Endothelial cell of umbilical vein (primary cell): ENCODE results near the gene CXXC5. TPM values are rescaled to one million over a fixed set of nuclear protein-coding genes. Genes with fewer than 3 reads are reported as not detected.

Experiments used
- BruUV-seq: library from RNA; stranded (reverse); fragments of 400-500 nt; replicated peaks from 2 replicates; lab custom pipeline; 2021; lab: Mats Ljungman, UMichigan
- CTCF ChIA-PET: fragments of 300-600, 350-600 bp; sonication (Branson Sonifier 250); formaldehyde crosslinking; loops from one replicate; lab custom pipeline; 2021; ENCODE audit warnings: antibody characterized with exemption, inconsistent platforms; lab: Charles Lee
- POLR2A ChIA-PET: fragments of 300-600, 350-600 bp; sonication (Branson Sonifier 250); formaldehyde crosslinking; loops from one replicate; lab custom pipeline; 2021; ENCODE audit warnings: antibody characterized with exemption, inconsistent platforms; lab: Charles Lee
- DNase-seq: peaks from one replicate; pipeline ENCODE4 v3.0.0-alpha.2; 2011; ENCODE audit warnings: low read depth, low spot score
- FAIRE-seq: peaks from 2 replicates; lab custom pipeline; 2011; peaks lifted over from hg19 to GRCh38; lab: Jason Lieb, UNC
- H2AFZ ChIP-seq: 2 replicates; pipeline ENCODE4 v1.6.0; 2012; ENCODE audit warnings: low read depth, low read length, control low read depth, inconsistent platforms
- H3K27ac ChIP-seq: 2 replicates; pipeline ENCODE4 v1.5.1; 2011; ENCODE audit warnings: low read depth, mild to moderate bottlenecking, control low read depth, low read length, moderate library complexity; ENCODE audit not compliant: insufficient read depth
- H3K27me3 ChIP-seq, 2 experiments: 2 replicates each; pipeline versions ENCODE4 v1.6.0 to v1.6.1; 2011; ENCODE audit warnings: low read length in 2 of 2, mixed read lengths in 1 of 2; ENCODE audit not compliant: control insufficient read depth in 2 of 2, insufficient read depth in 2 of 2
- H3K36me3 ChIP-seq, 2 experiments: 2 replicates in 1 of 2; 3 replicates in 1 of 2; pipeline ENCODE4 v1.5.1; 2011; ENCODE audit warnings: low read length in 2 of 2, mild to moderate bottlenecking in 1 of 2, moderate library complexity in 1 of 2; ENCODE audit not compliant: control insufficient read depth in 2 of 2, insufficient read depth in 2 of 2; ENCODE audit errors: extremely low read depth in 1 of 2
- H3K4me1 ChIP-seq: 3 replicates; pipeline ENCODE4 v1.5.1; 2011; ENCODE audit warnings: mild to moderate bottlenecking, low read length; ENCODE audit not compliant: control insufficient read depth, insufficient read depth; ENCODE audit errors: extremely low read depth
- H3K4me2 ChIP-seq: 2 replicates; pipeline ENCODE4 v1.6.1; 2011; ENCODE audit warnings: low read length, control low read depth, mixed read lengths; ENCODE audit not compliant: insufficient read depth
- H3K4me3 ChIP-seq, 3 experiments: fragments of 200-600 bp in 1 of 3; sonication (generic), shearing (Covaris generic) in 1 of 3; replicated peaks in 1 of 3; 2 replicates each; pipeline ENCODE4 v1.5.1; 2011 to 2016; ENCODE audit warnings: control low read depth in 3 of 3, low read length in 3 of 3, mild to moderate bottlenecking in 2 of 3, inconsistent platforms in 1 of 3, low read depth in 1 of 3, moderate library complexity in 1 of 3; ENCODE audit not compliant: insufficient read depth in 1 of 3
- H3K79me2 ChIP-seq: 2 replicates; pipeline ENCODE4 v1.6.0; 2012; ENCODE audit warnings: low read length, inconsistent platforms; ENCODE audit not compliant: control insufficient read depth, insufficient read depth
- H3K9ac ChIP-seq: replicated peaks from 2 replicates; pipeline ENCODE3; 2011; ENCODE audit warnings: low read length, control low read depth; ENCODE audit not compliant: insufficient read depth; ENCODE audit errors: extremely low read depth
- H3K9me1 ChIP-seq: replicated peaks from 3 replicates; pipeline ENCODE4 v1.6.0; 2011; ENCODE audit warnings: mild to moderate bottlenecking, low read length; ENCODE audit not compliant: control insufficient read depth, insufficient read depth; ENCODE audit errors: extremely low read depth
- H3K9me3 ChIP-seq: replicated peaks from 2 replicates; pipeline ENCODE4 v1.5.1; 2012; ENCODE audit warnings: low read length, inconsistent platforms; ENCODE audit not compliant: control insufficient read depth, insufficient read depth
- H4K20me1 ChIP-seq: replicated peaks from 2 replicates; pipeline ENCODE3; 2011; ENCODE audit warnings: mild to moderate bottlenecking, low read length; ENCODE audit not compliant: control insufficient read depth, insufficient read depth; ENCODE audit errors: extremely low read depth
- CTCF ChIP-seq, 2 donors: IDR thresholded peaks; 1 replicate in 1 of 2; 2 replicates in 1 of 2; pipeline ENCODE4 v1.5.1; 2011; ENCODE audit warnings: low read length in 2 of 2, mild to moderate bottlenecking in 2 of 2, moderate library complexity in 2 of 2, control low read depth in 1 of 2, inconsistent platforms in 1 of 2, low read depth in 1 of 2; ENCODE audit not compliant: insufficient read depth in 1 of 2; ENCODE audit errors: extremely low read depth in 1 of 2
- EZH2 ChIP-seq: IDR thresholded peaks from 2 replicates; pipeline ENCODE4 v1.6.1; 2012; ENCODE audit warnings: borderline replicate concordance, low read depth, mild to moderate bottlenecking, moderate library complexity, low read length, inconsistent platforms; ENCODE audit not compliant: severe bottlenecking
- FOS ChIP-seq: IDR thresholded peaks from 2 replicates; pipeline ENCODE4 v1.6.1; 2011; ENCODE audit warnings: mild to moderate bottlenecking, low read length, moderate library complexity, borderline replicate concordance; ENCODE audit not compliant: insufficient read depth
- GATA2 ChIP-seq: IDR thresholded peaks from 2 replicates; pipeline ENCODE4 v1.7.0; 2011; ENCODE audit warnings: low read depth, mild to moderate bottlenecking, moderate library complexity, mixed read lengths, low read length; ENCODE audit not compliant: insufficient read length, insufficient read depth
- JUN ChIP-seq: IDR thresholded peaks from 2 replicates; pipeline ENCODE4 v1.6.1; 2011; ENCODE audit warnings: borderline replicate concordance, low read depth; ENCODE audit not compliant: insufficient read length, insufficient read depth
- MAX ChIP-seq: IDR thresholded peaks from 2 replicates; pipeline ENCODE4 v1.6.1; 2011; ENCODE audit not compliant: insufficient read depth, insufficient read length
- MYC ChIP-seq: IDR thresholded peaks from one replicate; pipeline ENCODE4 v1.6.1; 2011; ENCODE audit warnings: mild to moderate bottlenecking, low read depth, low read length
- POLR2A ChIP-seq: IDR thresholded peaks from 2 replicates; pipeline ENCODE4 v1.6.1; 2012; ENCODE audit warnings: low read depth, mild to moderate bottlenecking, control low read depth, low read length
- POLR2AphosphoS5 ChIP-seq: IDR thresholded peaks from 2 replicates; pipeline ENCODE4 v1.6.1; 2012; ENCODE audit warnings: low read depth, mild to moderate bottlenecking, control low read depth, low read length, moderate library complexity; ENCODE audit not compliant: insufficient read depth
- dilution Hi-C: fragments of 300-500 bp; cut with MboI; formaldehyde crosslinking; loops from one replicate; pipeline ENCODE4 v1.15.0; 2019; ENCODE audit warnings: low sequenced_read_pairs; ENCODE audit not compliant: extremely low pct_ligation_motif_present
- intact Hi-C: fragments of 100-400 bp; cut with micrococcal nuclease; formaldehyde crosslinking; loops from one replicate; pipeline ENCODE4 v1.10.0; 2022
- polyA plus RNA-seq, 4 experiments: library from polyadenylated mRNA; depleted of rRNA in 3 of 4; stranded (reverse) in 3 of 4; unstranded in 1 of 4; fragments of >200 nt; gene quantifications; 2 replicates each; pipeline versions ENCODE4 v1.2.1 to v1.2.3, GENCODE V29; 2011 to 2012; ENCODE audit warnings: missing spikeins in 1 of 4
- total RNA-seq: library from RNA; stranded (reverse); gene quantifications from 2 replicates; pipeline ENCODE4 v1.2.3, GENCODE V29; 2021

The CXXC5 gene
- total and polyA plus RNA-seq, 2 donors (not counting 3 experiments of a cell fraction or from before 2014, with no cell fraction given): 2.7 to 5.5 TPM

GRCh38 chr5:139668064-139668880, 20.1 kb downstream of the CXXC5 start:
- FAIRE-seq (peak; percentile 79), DNase-seq (peak; percentile 50)
- no peaks in the 10 kb centered on the region for H4K20me1 ChIP-seq
- intact Hi-C loops: loop anchor here (1.0 kb wide), 2 partner anchors 8 to 19 kb away; no protein-coding TSS in a partner anchor
- no peaks in the 10 kb centered on the region for H3K79me2 ChIP-seq
- H3K36me3 ChIP-seq: no peaks in the 10 kb centered on the region
- H3K4me3 ChIP-seq: peak overlapping the region in 1 of 3 experiments; percentile 12
- dilution Hi-C loops: no loop called here
- H3K9ac ChIP-seq: peak overlapping the region; percentile 74
- H3K9me3 ChIP-seq: no peaks in the 10 kb centered on the region
- peak overlapping the region; percentile 94 for H2AFZ ChIP-seq
- H3K4me1 ChIP-seq: peaks cover 32% of the 10 kb centered on the region
- TF ChIP-seq EZH2 (no peak), MYC (no peak), POLR2A (peak; percentile 23), POLR2AphosphoS5 (peak; percentile 19), GATA2 (no peak), FOS (no peak), CTCF (IDR thresholded peaks at IDR 0.05; ENCODE audit: extremely low read depth in 1 of 2, insufficient read depth in 1 of 2, low read depth in 1 of 2, low read length in 2 of 2) (no peak), MAX (no peak), JUN (no peak)
- no TSS peak for BruUV-seq
- peak overlapping the region; percentile 60 for H3K4me2 ChIP-seq
- no peaks in the 10 kb centered on the region for H3K9me1 ChIP-seq
- peak overlapping the region; percentile 64 for H3K27ac ChIP-seq
- no peaks in the 10 kb centered on the region for H3K27me3 ChIP-seq
- CTCF ChIA-PET: interaction anchor here (0.8 to 4.0 kb wide), 7 partner anchors 9 to 97 kb away, joined by 3 to 14 read pairs (median 6); partner anchors contain the start of gene CXXC5
- POLR2A ChIA-PET: no interaction called here
